Hematopoietic multipotent progenitor cell treated with erythropoietin and hydrocortisone succinate and interleukin-3 and kit ligand, for 8 days (in vitro differentiated cells): ENCODE results near the gene YOD1.

ENCODE experiments used
- DNase-seq: peaks from one replicate; pipeline ENCODE4 v3.0.0-alpha.2; 2015

The YOD1 gene

DNA sequence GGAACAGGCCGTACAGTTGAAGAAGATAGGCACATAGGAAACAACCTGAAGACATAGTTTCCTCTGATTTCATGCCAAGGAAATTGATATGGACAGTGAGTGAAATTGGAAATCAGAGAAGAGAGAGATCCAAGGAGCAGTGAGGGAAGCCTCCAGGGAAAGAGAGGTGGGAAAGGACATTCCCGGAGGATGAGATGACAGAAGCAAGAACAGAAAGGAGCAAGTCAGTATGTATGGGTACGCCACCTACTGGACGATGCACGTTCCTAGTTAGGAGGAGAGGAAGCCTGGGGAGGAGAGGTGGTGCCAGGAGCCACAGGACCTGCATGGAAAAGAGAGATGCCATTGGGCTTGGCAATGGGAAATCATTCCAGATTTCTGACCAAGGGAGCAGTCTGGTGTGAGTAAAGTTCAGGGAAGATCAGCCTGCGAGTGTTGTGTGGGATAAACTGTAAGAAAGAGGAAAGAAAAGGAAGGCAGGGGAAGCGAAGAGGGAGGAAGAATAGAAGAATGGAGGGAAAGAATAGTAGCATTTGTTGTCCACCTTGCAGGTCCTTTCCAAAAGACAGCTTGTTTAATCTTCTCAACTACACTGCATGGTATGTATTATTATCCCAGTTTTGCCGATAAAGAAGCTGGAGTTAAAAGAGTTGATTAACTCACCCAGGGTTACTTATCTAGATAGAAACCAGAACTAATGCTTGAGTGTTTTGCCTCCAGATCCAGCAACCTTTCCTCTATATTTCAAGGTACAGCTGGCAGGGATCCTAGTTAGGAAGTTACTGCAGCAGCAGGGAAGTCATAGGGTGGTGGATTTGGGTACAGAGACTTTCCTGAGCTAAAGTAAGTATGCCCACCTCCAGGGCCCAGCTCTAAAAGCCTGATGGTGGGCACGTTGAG is 45.8 kb downstream of the YOD1 start:
- DNase-seq, result peak; percentile 76

DNA sequence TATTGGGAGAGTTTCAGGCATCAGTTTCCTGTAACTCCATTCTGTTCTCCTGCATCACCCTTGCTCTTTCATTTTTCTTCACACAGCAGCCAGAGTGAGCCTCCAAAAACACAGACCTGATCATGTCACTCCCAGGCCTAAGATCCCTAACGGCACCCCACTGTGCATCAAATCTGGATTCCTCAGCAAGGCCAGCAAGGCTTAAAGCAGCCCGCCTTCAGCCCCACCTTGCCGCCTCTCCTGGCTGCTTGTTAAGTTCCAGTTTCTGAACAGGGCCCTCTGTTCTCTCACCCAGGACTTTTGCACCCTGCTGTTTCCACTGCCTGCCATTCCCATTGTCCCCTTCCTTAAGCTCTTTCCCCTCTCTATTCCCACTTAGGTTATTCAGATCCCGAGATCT is 47.8 kb downstream of the YOD1 start:
- DNase-seq, result no peak

- DNase-seq, result no peak
Observed at GRCh38 chr1:207002724-207003146, 48.3 kb downstream of the YOD1 start.

DNA sequence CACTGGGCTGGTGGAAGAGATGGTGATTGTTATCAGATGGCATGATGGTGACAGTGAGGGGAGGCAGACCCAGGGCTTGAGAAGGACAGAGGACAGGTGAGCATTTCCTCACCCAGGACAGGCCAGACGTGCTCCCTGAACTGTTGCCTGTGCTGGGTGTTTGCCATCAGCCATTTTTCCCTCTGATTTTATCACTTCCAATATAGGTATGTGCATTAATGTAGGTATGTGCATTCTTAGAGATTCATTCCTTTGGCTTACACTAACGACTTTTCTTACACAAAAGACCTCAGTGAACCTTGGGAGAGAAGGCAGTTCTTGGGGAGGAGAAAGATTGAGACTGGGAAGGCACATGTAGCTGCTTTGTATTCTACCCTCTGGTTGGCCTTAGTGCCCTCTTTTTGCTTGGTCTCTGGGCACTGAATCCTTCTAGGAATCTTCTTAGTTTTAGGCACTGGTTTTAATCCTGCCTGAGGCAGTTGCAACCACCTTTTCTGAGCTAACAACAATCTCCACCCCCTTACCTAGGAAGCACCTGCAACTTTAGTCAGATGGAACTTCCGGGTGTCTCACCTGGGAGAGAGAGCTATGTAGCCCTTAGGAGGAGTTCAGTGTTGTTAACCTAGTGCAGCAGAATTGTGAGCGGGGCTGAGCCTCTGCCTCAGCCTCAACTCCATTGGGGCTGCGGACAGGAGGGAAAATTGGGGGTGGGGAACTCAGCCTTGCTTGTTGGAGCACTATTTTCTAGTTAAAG is 49.3 kb downstream of the YOD1 start:
- DNase-seq, result no peak

- DNase-seq, result no peak
Observed at GRCh38 chr1:207000651-207001291, 50.2 kb downstream of the YOD1 start.

GRCh38 chr1:206998816-206999215 is 52.2 kb downstream of the YOD1 start:
- no peak for DNase-seq
